ENCODE measurements around the gene IRF4. TPM values are rescaled to one million over a fixed set of nuclear protein-coding genes. Genes with fewer than 3 reads are reported as not detected.

The IRF4 gene
- total RNA-seq, 1 donor from 2014 or later: 0.11 TPM

- DNase-seq (ENCODE audit: low spot score): no peak
- peaks cover 15% of the 10 kb centered on the region for H3K36me3 Mint-ChIP-seq
- no peak overlapping the region for H3K4me3 Mint-ChIP-seq
- peaks cover 14% of the 10 kb centered on the region for H3K27me3 Mint-ChIP-seq (ENCODE audit: insufficient read depth, low read depth)
- H3K4me1 Mint-ChIP-seq: no peaks in the 10 kb centered on the region
- Histone ChIP-seq H3K27ac (no peak overlapping the region), H2AFZ (replicated peaks) (no peak overlapping the region), H3K9me3 (ENCODE audit: low read depth) (peaks cover 7% of the 10 kb centered on the region), H3K36me3 (no peaks in the 10 kb centered on the region), H3K4me3 (no peak overlapping the region), H3K9ac (no peak overlapping the region), H3K79me2 (ENCODE audit: low read depth) (no peaks in the 10 kb centered on the region), H3F3A (ENCODE audit: low read depth) (no peaks in the 10 kb centered on the region), H3K4me1 (no peaks in the 10 kb centered on the region), H3K27me3 (no peaks in the 10 kb centered on the region), H4K20me1 (ENCODE audit: low read depth) (no peaks in the 10 kb centered on the region), H3K4me2 (no peak overlapping the region)
- no peak for TF ChIP-seq CTCF (IDR thresholded peaks at IDR 0.05)
- peaks cover 66% of the 10 kb centered on the region for H3K9me3 Mint-ChIP-seq
- no peak overlapping the region for H3K27ac Mint-ChIP-seq
Observed at GRCh38 chr6:347951-348859, 43.3 kb upstream of the IRF4 start.

- no peak overlapping the region for H3K4me3 Mint-ChIP-seq
- peaks cover 14% of the 10 kb centered on the region for H3K36me3 Mint-ChIP-seq
- no peak for TF ChIP-seq CTCF (IDR thresholded peaks at IDR 0.05)
- TF ChIP-seq EZH2 (IDR thresholded peaks at IDR 0.05): no peak
- TF ChIP-seq EZH2phosphoT487 (IDR thresholded peaks at IDR 0.05): no peak
- Histone ChIP-seq H4K20me1 (ENCODE audit: low read depth) (no peaks in the 10 kb centered on the region), H3F3A (ENCODE audit: low read depth) (no peaks in the 10 kb centered on the region), H3K27ac (no peak overlapping the region), H3K4me2 (no peak overlapping the region), H3K27me3 (no peaks in the 10 kb centered on the region), H3K79me2 (ENCODE audit: low read depth) (no peaks in the 10 kb centered on the region), H2AFZ (replicated peaks) (no peak overlapping the region), H3K9ac (no peak overlapping the region), H3K4me3 (no peak overlapping the region), H3K4me1 (no peaks in the 10 kb centered on the region), H3K9me3 (ENCODE audit: low read depth) (peaks cover 7% of the 10 kb centered on the region), H3K36me3 (no peaks in the 10 kb centered on the region)
- DNase-seq (ENCODE audit: low spot score): no peak
- peak overlapping the region; percentile 14 for H3K27ac Mint-ChIP-seq
- H3K27me3 Mint-ChIP-seq (ENCODE audit: insufficient read depth, low read depth): peaks cover 12% of the 10 kb centered on the region
- H3K9me3 Mint-ChIP-seq: peaks cover 64% of the 10 kb centered on the region
- H3K4me1 Mint-ChIP-seq: peaks cover 3% of the 10 kb centered on the region
Observed at GRCh38 chr6:348860-349396, 42.6 kb upstream of the IRF4 start.

GRCh38 chr6:349491-349921 is 42.0 kb upstream of the IRF4 start:
- H3K4me1 Mint-ChIP-seq: peaks cover 4% of the 10 kb centered on the region
- peaks cover 7% of the 10 kb centered on the region for H3K27me3 Mint-ChIP-seq (ENCODE audit: insufficient read depth, low read depth)
- peaks cover 65% of the 10 kb centered on the region for H3K9me3 Mint-ChIP-seq

More at GRCh38 chr6:349491-349921, 42.0 kb upstream of the IRF4 start:
- Histone ChIP-seq H3K4me2 (no peak overlapping the region), H3K79me2 (ENCODE audit: low read depth) (no peaks in the 10 kb centered on the region), H3K36me3 (no peaks in the 10 kb centered on the region), H3F3A (ENCODE audit: low read depth) (no peaks in the 10 kb centered on the region), H3K27ac (no peak overlapping the region), H3K4me1 (no peaks in the 10 kb centered on the region), H3K9ac (no peak overlapping the region), H3K4me3 (no peak overlapping the region), H3K9me3 (ENCODE audit: low read depth) (peaks cover 7% of the 10 kb centered on the region), H4K20me1 (ENCODE audit: low read depth) (no peaks in the 10 kb centered on the region), H2AFZ (replicated peaks) (no peak overlapping the region), H3K27me3 (no peaks in the 10 kb centered on the region)
- Mint-ChIP-seq H3K27ac (no peak overlapping the region), H3K36me3 (peaks cover 13% of the 10 kb centered on the region), H3K4me3 (no peak overlapping the region)
- TF ChIP-seq CTCF (IDR thresholded peaks at IDR 0.05) (no peak), EZH2phosphoT487 (IDR thresholded peaks at IDR 0.05) (no peak), EZH2 (IDR thresholded peaks at IDR 0.05) (no peak)
- no peak for DNase-seq (ENCODE audit: low spot score)
